Endometrial microvascular endothelial cells (primary cell): Measurements from ENCODE around the gene CNGB1. TPM values are rescaled to one million over a fixed set of nuclear protein-coding genes. Genes with fewer than 3 reads are reported as not detected.
"Not testable (repeated sequence)": the region's sequence is repeated elsewhere in the genome, so short reads cannot be mapped to it uniquely, and the experiment has no call there.

Experiments used
- in situ Hi-C: cut with HindIII; loops from 2 replicates; pipeline ENCODE4 v1.10.0; 2017; ENCODE audit warnings: low sequenced_read_pairs, low pct_unique_long_range_greater_than_20kb; ENCODE audit errors: inconsistent ontology term
- total RNA-seq: library from RNA; depleted of rRNA; stranded (reverse); fragments of >200 nt; gene quantifications from one replicate; pipeline ENCODE4 v1.2.3, GENCODE V29; 2015; ENCODE audit errors: inconsistent ontology term

CNGB1 gene
- total RNA-seq, 1 donor from 2014 or later = not detected

GRCh38 chr16:57859331-57859730 is 111.6 kb downstream of the CNGB1 start:
- in situ Hi-C loops = no loop called here

GRCh38 chr16:57858635-57859034 is 112.3 kb downstream of the CNGB1 start:
- in situ Hi-C loops = no loop called here

- in situ Hi-C loops = not testable (repeated sequence)
These were observed 112.9 kb downstream of the CNGB1 start for GRCh38 chr16:57857991-57858390.

- in situ Hi-C loops = no loop called here
These were observed 115.7 kb downstream of the CNGB1 start for GRCh38 chr16:57855188-57855587.

GRCh38 chr16:57852189-57852588 is 118.7 kb downstream of the CNGB1 start:
- in situ Hi-C loops = no loop called here

GRCh38 chr16:57848181-57848580 is 122.7 kb downstream of the CNGB1 start:
- in situ Hi-C loops = no loop called here

GRCh38 chr16:57846931-57847330 is 124.0 kb downstream of the CNGB1 start:
- in situ Hi-C loops = not testable (repeated sequence)

GRCh38 chr16:57846078-57846697 is 124.7 kb downstream of the CNGB1 start:
- in situ Hi-C loops = no loop called here

GRCh38 chr16:57845115-57845514 is 125.8 kb downstream of the CNGB1 start:
- in situ Hi-C loops = no loop called here

GRCh38 chr16:57844416-57845030 is 126.4 kb downstream of the CNGB1 start:
- in situ Hi-C loops = no loop called here

GRCh38 chr16:57843400-57843799 is 127.5 kb downstream of the CNGB1 start:
- in situ Hi-C loops = no loop called here

GRCh38 chr16:57842601-57843000 is 128.3 kb downstream of the CNGB1 start:
- in situ Hi-C loops = no loop called here

GRCh38 chr16:57840833-57841232 is 130.1 kb downstream of the CNGB1 start:
- in situ Hi-C loops = no loop called here

- in situ Hi-C loops = no loop called here
These were observed 132.8 kb downstream of the CNGB1 start for GRCh38 chr16:57838161-57838560.

GRCh38 chr16:57837305-57838125 is 133.4 kb downstream of the CNGB1 start:
- in situ Hi-C loops = no loop called here

- in situ Hi-C loops = not testable (repeated sequence)
These were observed 135.5 kb downstream of the CNGB1 start for GRCh38 chr16:57835439-57835838.

GRCh38 chr16:57834936-57835335 is 136.0 kb downstream of the CNGB1 start:
- in situ Hi-C loops = no loop called here
